Transverse colon (tissue), 4 donors: Measurements from ENCODE around the gene FOLR1. TPM values are rescaled to one million over a fixed set of nuclear protein-coding genes. Genes with fewer than 3 reads are reported as not detected.
A peak's percentile ranks its signal among the peaks of the same experiment; 100 is the strongest.

Source experiments
- DNase-seq: peaks from one replicate; pipeline ENCODE4 v3.0.0-alpha.2; 2019
- H3K27ac ChIP-seq, 4 donors: fragments of 200-600 bp; sonication (generic); 2 replicates each; pipeline ENCODE4 v1.5.1; 2016 to 2018; ENCODE audit warnings: inconsistent platforms in 4 of 4
- H3K27me3 ChIP-seq: fragments of 200-600 bp; sonication (generic); 2 replicates; pipeline ENCODE4 v1.5.1; 2017; ENCODE audit warnings: inconsistent platforms
- H3K36me3 ChIP-seq, 4 donors: fragments of 200-600 bp; sonication (generic); 2 replicates each; pipeline ENCODE4 v1.5.1; 2017 to 2019; ENCODE audit warnings: inconsistent platforms in 4 of 4
- H3K4me1 ChIP-seq, 4 donors: fragments of 200-600 bp; sonication (generic); 2 replicates each; pipeline ENCODE4 v1.5.1; 2017 to 2020; ENCODE audit warnings: inconsistent platforms in 4 of 4
- H3K4me3 ChIP-seq, 4 donors: fragments of 200-600 bp; sonication (generic); 1 replicate in 1 of 4; 2 replicates in 3 of 4; pipeline versions ENCODE4 v1.5.1 to v1.6.1; 2017 to 2019; ENCODE audit warnings: inconsistent platforms in 4 of 4
- H3K9me3 ChIP-seq, 2 donors: fragments of 200-600 bp; sonication (generic); 2 replicates each; pipeline ENCODE4 v1.5.1; 2017 to 2019; ENCODE audit warnings: inconsistent platforms in 2 of 2
- EP300 ChIP-seq: sonication (generic); formaldehyde crosslinking; IDR thresholded peaks from one replicate; pipeline ENCODE4 v1.6.1; 2017; ENCODE audit warnings: antibody characterized with exemption, low read depth
- POLR2A ChIP-seq: fragments of 450-650 bp; IDR thresholded peaks from one replicate; pipeline ENCODE4 v1.6.1; 2016; ENCODE audit warnings: antibody characterized with exemption, mild to moderate bottlenecking, moderate library complexity
- POLR2AphosphoS5 ChIP-seq, 3 donors: sonication (generic); formaldehyde crosslinking; IDR thresholded peaks; one replicate each; pipeline ENCODE4 v1.6.1; 2016; ENCODE audit warnings: antibody characterized with exemption in 3 of 3
- WGBS, 2 donors: methylation state at CpG; one replicate each; pipeline ENCODE4 v1.1.5; 2018; ENCODE audit warnings: low coverage in 1 of 2; 5-methylcytosine and 5-hydroxymethylcytosine counted together
- in situ Hi-C, 4 donors: fragments of 200-750 bp; cut with MboI; loops; one replicate each; pipeline versions ENCODE4 v1.15.0 to v1.15.1; 2017; ENCODE audit warnings: low sequenced_read_pairs in 3 of 4, low pct_ligation_motif_present in 1 of 4, low pct_unique_long_range_greater_than_20kb in 1 of 4
- intact Hi-C: fragments of 100-400 bp; cut with DNase I; formaldehyde crosslinking; loops from one replicate; pipeline ENCODE4 v1.15.1; 2023; ENCODE audit warnings: low total_unique reads
- total RNA-seq, 4 donors: library from RNA; depleted of rRNA; stranded (reverse); fragments of >200 nt; gene quantifications; one replicate each; pipeline ENCODE4 v1.1.0, GENCODE V29; 2016
- TF ChIP-seq, protein P1 (sequence below), 5 experiments: fragments of 200-600 bp in 3 of 5; fragments of 450-650 bp in 2 of 5; sonication (generic) in 3 of 5; IDR thresholded peaks; 1 replicate in 2 of 5; 2 replicates in 3 of 5; pipeline ENCODE4 v1.5.1; 2016 to 2017; ENCODE audit warnings: antibody characterized with exemption in 5 of 5, inconsistent platforms in 3 of 5, mild to moderate bottlenecking in 2 of 5, moderate library complexity in 1 of 5

FOLR1 gene
- total RNA-seq, 4 donors from 2014 or later, result not detected

DNA sequence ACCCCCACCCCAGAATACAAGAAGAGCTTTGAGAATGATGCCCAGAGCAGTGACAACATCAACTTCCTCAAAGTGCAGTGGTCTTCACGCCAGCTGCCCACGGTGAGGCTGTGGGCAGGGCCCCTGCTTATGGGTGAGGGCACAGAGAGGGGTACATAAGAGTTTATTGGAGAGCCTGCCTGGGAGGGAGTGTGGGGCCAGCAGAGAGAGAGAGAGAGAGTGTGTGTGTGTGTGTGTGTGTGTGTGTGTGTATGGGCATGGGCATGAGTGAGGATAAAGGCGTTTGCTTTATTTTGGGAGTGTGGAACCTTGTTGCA lies 42.5 kb downstream of the FOLR1 start:
- intact Hi-C loops (no loop called here), in situ Hi-C loops (no loop called here)
- no peak for DNase-seq
- Histone ChIP-seq H3K9me3 (no peaks in the 10 kb centered on the region), H3K4me1 (peaks cover 6 to 28% (median 24%) of the 10 kb centered on the region in 4 donors), H3K27ac (no peak overlapping the region), H3K36me3 (peaks cover 0 to 60% (median 15%) of the 10 kb centered on the region in 4 donors), H3K27me3 (no peaks in the 10 kb centered on the region), H3K4me3 (no peak overlapping the region)
- TF ChIP-seq POLR2AphosphoS5 (IDR thresholded peaks at IDR 0.05) (no peak), EP300 (no peak), POLR2A (no peak)
- TF ChIP-seq, protein P1, sequence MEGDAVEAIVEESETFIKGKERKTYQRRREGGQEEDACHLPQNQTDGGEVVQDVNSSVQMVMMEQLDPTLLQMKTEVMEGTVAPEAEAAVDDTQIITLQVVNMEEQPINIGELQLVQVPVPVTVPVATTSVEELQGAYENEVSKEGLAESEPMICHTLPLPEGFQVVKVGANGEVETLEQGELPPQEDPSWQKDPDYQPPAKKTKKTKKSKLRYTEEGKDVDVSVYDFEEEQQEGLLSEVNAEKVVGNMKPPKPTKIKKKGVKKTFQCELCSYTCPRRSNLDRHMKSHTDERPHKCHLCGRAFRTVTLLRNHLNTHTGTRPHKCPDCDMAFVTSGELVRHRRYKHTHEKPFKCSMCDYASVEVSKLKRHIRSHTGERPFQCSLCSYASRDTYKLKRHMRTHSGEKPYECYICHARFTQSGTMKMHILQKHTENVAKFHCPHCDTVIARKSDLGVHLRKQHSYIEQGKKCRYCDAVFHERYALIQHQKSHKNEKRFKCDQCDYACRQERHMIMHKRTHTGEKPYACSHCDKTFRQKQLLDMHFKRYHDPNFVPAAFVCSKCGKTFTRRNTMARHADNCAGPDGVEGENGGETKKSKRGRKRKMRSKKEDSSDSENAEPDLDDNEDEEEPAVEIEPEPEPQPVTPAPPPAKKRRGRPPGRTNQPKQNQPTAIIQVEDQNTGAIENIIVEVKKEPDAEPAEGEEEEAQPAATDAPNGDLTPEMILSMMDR (IDR thresholded peaks at IDR 0.05), result no peak
- WGBS, 2 donors, result 71 to 79% methylated on average over 1 to 3 of the region's 3 CpGs

DNA sequence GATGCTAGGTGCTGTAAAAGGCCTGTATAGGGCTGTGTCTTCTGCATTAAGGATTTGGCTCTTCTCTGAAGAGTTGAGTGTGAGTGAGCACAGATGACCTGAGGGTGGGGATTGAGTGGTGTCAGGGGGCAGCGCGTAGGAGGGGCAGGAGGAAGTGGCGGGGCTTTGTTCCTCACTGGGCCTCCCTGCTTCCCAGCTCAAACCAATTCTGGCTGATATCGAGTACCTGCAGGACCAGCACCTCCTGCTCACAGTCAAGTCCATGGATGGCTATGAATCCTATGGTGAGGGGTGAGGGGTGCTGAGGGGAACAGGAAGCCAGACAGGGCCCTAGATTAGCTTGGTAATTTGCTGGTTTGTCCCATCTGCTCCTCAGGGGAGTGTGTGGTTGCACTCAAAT lies 43.0 kb downstream of the FOLR1 start:
- no peak for DNase-seq
- H3K36me3 ChIP-seq, result peaks cover 0 to 55% (median 14%) of the 10 kb centered on the region in 4 donors
- no peaks in the 10 kb centered on the region for H3K9me3 ChIP-seq
- H3K27ac ChIP-seq, result no peak overlapping the region
- WGBS, 2 donors, result 90% methylated on average over 4 of the region's 4 CpGs; no CpG with 5 or more reads in 1 of the 2 donors
- intact Hi-C loops, result no loop called here
- H3K4me1 ChIP-seq, result peaks cover 8 to 33% (median 28%) of the 10 kb centered on the region in 4 donors
- in situ Hi-C loops, result no loop called here
- TF ChIP-seq POLR2A, result no peak
- no peak for TF ChIP-seq EP300
- TF ChIP-seq POLR2AphosphoS5 (IDR thresholded peaks at IDR 0.05), result no peak
- TF ChIP-seq, protein P1 (IDR thresholded peaks at IDR 0.05), result no peak
- peaks cover under 1% of the 10 kb centered on the region for H3K27me3 ChIP-seq
- no peak overlapping the region for H3K4me3 ChIP-seq

GRCh38 chr11:72235351-72236057 lies 43.6 kb downstream of the FOLR1 start:
- no peaks in the 10 kb centered on the region for H3K9me3 ChIP-seq
- H3K4me1 ChIP-seq, result peaks cover 8 to 39% (median 34%) of the 10 kb centered on the region in 4 donors
- no peak overlapping the region for H3K4me3 ChIP-seq
- WGBS, 2 donors, result 95% methylated on average over 8 of the region's 17 CpGs; no CpG with 5 or more reads in 1 of the 2 donors
- TF ChIP-seq POLR2A (no peak), POLR2AphosphoS5 (IDR thresholded peaks at IDR 0.05) (no peak)
- no peak for DNase-seq
- H3K27ac ChIP-seq, result peak overlapping the region in 2 of 4 donors; percentile 15 to 34
- intact Hi-C loops (no loop called here), in situ Hi-C loops (no loop called here)
- H3K36me3 ChIP-seq, result peaks cover 0 to 51% (median 14%) of the 10 kb centered on the region in 4 donors
- peaks cover 6% of the 10 kb centered on the region for H3K27me3 ChIP-seq

DNA sequence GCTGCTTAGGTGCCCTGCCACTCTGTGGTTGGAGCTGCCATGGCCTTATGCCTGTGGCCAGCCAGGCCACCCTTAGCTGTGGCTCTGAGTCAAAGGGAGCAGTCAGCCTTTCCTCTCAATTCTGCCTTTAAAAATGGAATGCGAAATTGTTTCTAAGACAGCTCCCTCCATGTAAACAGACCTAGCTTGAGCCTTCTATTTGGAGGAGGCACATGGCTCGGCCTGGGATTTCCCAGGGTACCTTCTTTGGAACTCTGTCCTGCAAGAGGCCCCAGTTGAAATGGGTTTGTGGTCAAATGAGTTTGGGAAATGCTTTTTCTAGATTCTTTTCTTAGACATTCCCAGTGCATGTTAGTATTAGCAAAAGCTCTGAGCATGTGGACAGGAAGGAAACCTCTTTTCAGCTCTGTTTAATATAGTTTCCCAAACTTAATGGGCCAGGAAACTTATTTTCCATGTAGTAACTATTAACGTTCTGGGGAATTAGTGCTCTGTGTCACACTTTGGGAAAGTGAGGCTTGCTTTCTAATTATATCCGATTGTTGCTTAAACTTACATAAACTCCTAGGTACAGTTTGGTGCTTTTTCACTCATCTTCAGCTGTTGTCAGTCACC lies 44.2 kb downstream of the FOLR1 start:
- peak overlapping the region in 3 of 4 donors; percentile 15 to 34 (median 15) for H3K27ac ChIP-seq
- WGBS, 2 donors, result 62 to 63% methylated on average over 2 to 4 of the region's 4 CpGs
- intact Hi-C loops (no loop called here), in situ Hi-C loops (no loop called here)
- TF ChIP-seq EP300 (no peak), POLR2A (no peak), POLR2AphosphoS5 (IDR thresholded peaks at IDR 0.05) (no peak)
- TF ChIP-seq, protein P1 (IDR thresholded peaks at IDR 0.05), result no peak
- no peaks in the 10 kb centered on the region for H3K9me3 ChIP-seq
- peaks cover 8 to 44% (median 40%) of the 10 kb centered on the region in 4 donors for H3K4me1 ChIP-seq
- peaks cover 0 to 44% (median 12%) of the 10 kb centered on the region in 4 donors for H3K36me3 ChIP-seq
- DNase-seq, result no peak
- peaks cover 13% of the 10 kb centered on the region for H3K27me3 ChIP-seq
- H3K4me3 ChIP-seq, result no peak overlapping the region
